Ovary (tissue), 3 donors: Measurements from ENCODE around the gene CHCHD1.

ENCODE experiments used
- CTCF ChIP-seq, 3 donors: fragments of 450-650 bp in 2 of 3; fragments of 200-600 bp in 1 of 3; IDR thresholded peaks; one replicate each; pipeline versions ENCODE4 v1.5.1 to v1.8.0; 2016 to 2022; ENCODE audit warnings: antibody characterized with exemption in 3 of 3, mild to moderate bottlenecking in 1 of 3
- EP300 ChIP-seq: sonication (generic); formaldehyde crosslinking; IDR thresholded peaks from one replicate; pipeline ENCODE4 v1.6.1; 2017; ENCODE audit warnings: antibody characterized with exemption
- POLR2A ChIP-seq: fragments of 450-650 bp; IDR thresholded peaks from one replicate; pipeline ENCODE4 v1.6.1; 2017; ENCODE audit warnings: antibody characterized with exemption, mild to moderate bottlenecking, moderate library complexity
- donor health status: DM: no; HTN: no; CAD: no.

- no peak for TF ChIP-seq POLR2A
- TF ChIP-seq CTCF (IDR thresholded peaks at IDR 0.05), result no peak
- no peak for TF ChIP-seq EP300
Measured at GRCh38 chr10:73743327-73743904, 38.4 kb upstream of the CHCHD1 start.
